OCI-LY3 (cell line): ENCODE data around the gene ALDH1B1.

ENCODE experiments used
- H2AFZ ChIP-seq: fragments of 200-600, 300-600 bp; shearing (Covaris generic); 2 replicates; pipeline ENCODE4 v1.6.0; 2014; ENCODE audit warnings: antibody characterized with exemption, low read depth, low read length
- H3K27ac ChIP-seq: fragments of 200-600, 300-600 bp; sonication (generic); 2 replicates; pipeline ENCODE4 v1.5.1; 2014; ENCODE audit warnings: mild to moderate bottlenecking, low read length, moderate library complexity, mixed read lengths
- H3K27me3 ChIP-seq: fragments of 200-600, 300-600 bp; sonication (generic); 2 replicates; pipeline ENCODE4 v1.6.1; 2014; ENCODE audit warnings: low read depth, low read length, mixed read lengths
- H3K36me3 ChIP-seq: fragments of 200-600, 300-600 bp; sonication (generic); replicated peaks from 2 replicates; pipeline ENCODE3; 2014; ENCODE audit warnings: low read depth, low read length, mixed read lengths
- H3K4me1 ChIP-seq: fragments of 300-600, 200-600 bp; sonication (generic); 2 replicates; pipeline ENCODE4 v1.6.1; 2014; ENCODE audit warnings: low read length, mixed read lengths
- H3K4me2 ChIP-seq: fragments of 200-600, 300-600 bp; sonication (generic); 2 replicates; pipeline ENCODE4 v1.6.1; 2014; ENCODE audit warnings: low read length, mixed read lengths
- H3K4me3 ChIP-seq: fragments of 300-600, 200-600 bp; sonication (generic); 2 replicates; pipeline ENCODE4 v1.5.1; 2014; ENCODE audit warnings: antibody characterized with exemption, mild to moderate bottlenecking, low read length, moderate library complexity
- H3K79me2 ChIP-seq: fragments of 300-600, 200-600 bp; shearing (Covaris generic); 2 replicates; pipeline ENCODE4 v1.6.1; 2014; ENCODE audit warnings: mild to moderate bottlenecking, low read length, mixed read lengths
- H3K9ac ChIP-seq: fragments of 300-600, 200-600 bp; shearing (Covaris generic); 2 replicates; pipeline ENCODE4 v1.6.0; 2014; ENCODE audit warnings: mild to moderate bottlenecking, low read length, moderate library complexity
- H3K9me3 ChIP-seq: fragments of 200-600, 300-600 bp; shearing (Covaris generic); 2 replicates; pipeline ENCODE4 v1.6.1; 2014; ENCODE audit warnings: low read length, mixed read lengths; ENCODE audit not compliant: insufficient read depth
- H4K20me1 ChIP-seq: fragments of 200-600, 300-600 bp; sonication (generic); 2 replicates; pipeline ENCODE4 v1.6.1; 2016; ENCODE audit warnings: low read length, mixed read lengths; ENCODE audit not compliant: insufficient read depth
- EZH2phosphoT487 ChIP-seq: fragments of 200-600 bp; shearing (Covaris generic); IDR thresholded peaks from 2 replicates; pipeline ENCODE4 v1.6.1; 2018; ENCODE audit warnings: antibody characterized with exemption, mixed run types, low read depth
- TF ChIP-seq, protein P1 (sequence below): fragments of 200-600, 300-600 bp; sonication (generic); IDR thresholded peaks from 2 replicates; pipeline ENCODE4 v1.5.1; 2014; ENCODE audit warnings: antibody characterized with exemption, low read length, low read depth

Gene ALDH1B1

GRCh38 chr9:38423973-38424843, 31.7 kb downstream of the ALDH1B1 start, which contains the start of gene IGFBPL1:
Gene IGFBPL1, minus strand, starts transcription at chr9:38424454. Its CDS starts 30 bp downstream, at chr9:38424424.
- H3K36me3 ChIP-seq: no peaks in the 10 kb centered on the region
- H4K20me1 ChIP-seq: no peaks in the 10 kb centered on the region
- no peak within 1 kb of the TSS for H3K4me2 ChIP-seq
- H3K27ac ChIP-seq: no peak within 1 kb of the TSS
- no peaks in the 10 kb centered on the region for H3K79me2 ChIP-seq
- TF ChIP-seq, protein P1, sequence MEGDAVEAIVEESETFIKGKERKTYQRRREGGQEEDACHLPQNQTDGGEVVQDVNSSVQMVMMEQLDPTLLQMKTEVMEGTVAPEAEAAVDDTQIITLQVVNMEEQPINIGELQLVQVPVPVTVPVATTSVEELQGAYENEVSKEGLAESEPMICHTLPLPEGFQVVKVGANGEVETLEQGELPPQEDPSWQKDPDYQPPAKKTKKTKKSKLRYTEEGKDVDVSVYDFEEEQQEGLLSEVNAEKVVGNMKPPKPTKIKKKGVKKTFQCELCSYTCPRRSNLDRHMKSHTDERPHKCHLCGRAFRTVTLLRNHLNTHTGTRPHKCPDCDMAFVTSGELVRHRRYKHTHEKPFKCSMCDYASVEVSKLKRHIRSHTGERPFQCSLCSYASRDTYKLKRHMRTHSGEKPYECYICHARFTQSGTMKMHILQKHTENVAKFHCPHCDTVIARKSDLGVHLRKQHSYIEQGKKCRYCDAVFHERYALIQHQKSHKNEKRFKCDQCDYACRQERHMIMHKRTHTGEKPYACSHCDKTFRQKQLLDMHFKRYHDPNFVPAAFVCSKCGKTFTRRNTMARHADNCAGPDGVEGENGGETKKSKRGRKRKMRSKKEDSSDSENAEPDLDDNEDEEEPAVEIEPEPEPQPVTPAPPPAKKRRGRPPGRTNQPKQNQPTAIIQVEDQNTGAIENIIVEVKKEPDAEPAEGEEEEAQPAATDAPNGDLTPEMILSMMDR: no peak
- TF ChIP-seq EZH2phosphoT487: no peak
- no peak within 1 kb of the TSS for H2AFZ ChIP-seq
- H3K4me3 ChIP-seq: no peak within 1 kb of the TSS
- peaks cover 9% of the 10 kb centered on the region for H3K27me3 ChIP-seq
- H3K9ac ChIP-seq: no peak within 1 kb of the TSS
- no peaks in the 10 kb centered on the region for H3K4me1 ChIP-seq
- H3K9me3 ChIP-seq: no peaks in the 10 kb centered on the region

- H3K4me3 ChIP-seq: no peak overlapping the region
- TF ChIP-seq EZH2phosphoT487: no peak
- TF ChIP-seq, protein P1: no peak
- no peak overlapping the region for H3K4me2 ChIP-seq
Measured at GRCh38 chr9:38424918-38425317, 32.4 kb downstream of the ALDH1B1 start.

GRCh38 chr9:38428062-38428461, 35.6 kb downstream of the ALDH1B1 start:
- Histone ChIP-seq H3K4me1 (no peaks in the 10 kb centered on the region), H3K4me3 (no peak overlapping the region), H3K27ac (no peak overlapping the region), H3K27me3 (peaks cover 9% of the 10 kb centered on the region), H3K79me2 (no peaks in the 10 kb centered on the region), H3K9me3 (no peaks in the 10 kb centered on the region), H3K4me2 (no peak overlapping the region), H2AFZ (no peak overlapping the region), H4K20me1 (no peaks in the 10 kb centered on the region), H3K36me3 (no peaks in the 10 kb centered on the region), H3K9ac (no peak overlapping the region)
- TF ChIP-seq EZH2phosphoT487: no peak
- TF ChIP-seq, protein P1: no peak

More at GRCh38 chr9:38424918-38425317, 32.4 kb downstream of the ALDH1B1 start:
- Histone ChIP-seq H3K79me2 (no peaks in the 10 kb centered on the region), H4K20me1 (no peaks in the 10 kb centered on the region), H3K9ac (no peak overlapping the region), H3K27me3 (peaks cover 9% of the 10 kb centered on the region), H3K27ac (no peak overlapping the region), H3K9me3 (no peaks in the 10 kb centered on the region), H3K36me3 (no peaks in the 10 kb centered on the region), H2AFZ (no peak overlapping the region), H3K4me1 (no peaks in the 10 kb centered on the region)

DNA sequence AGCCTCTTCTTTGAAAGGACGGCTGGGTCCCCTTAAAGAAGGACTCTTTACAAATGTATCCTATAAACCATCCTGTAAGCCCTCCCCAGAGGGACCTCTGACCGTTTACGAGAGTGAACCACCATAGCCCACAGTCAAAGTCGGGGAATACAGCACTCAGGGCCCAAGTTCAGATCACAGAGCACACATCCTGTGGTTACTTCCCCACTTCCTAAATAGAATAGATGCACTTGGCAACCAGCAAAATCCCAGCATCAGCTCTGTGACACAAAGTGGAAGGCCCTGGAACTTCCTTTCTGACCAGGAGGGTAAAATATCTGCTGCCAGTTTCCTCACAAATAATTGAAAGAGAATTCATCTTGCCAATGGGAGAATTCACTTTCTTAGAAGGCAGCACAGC, 38.6 kb downstream of the ALDH1B1 start:
- Histone ChIP-seq H3K4me1 (no peaks in the 10 kb centered on the region), H3K27ac (no peak overlapping the region), H4K20me1 (no peaks in the 10 kb centered on the region), H2AFZ (no peak overlapping the region), H3K36me3 (no peaks in the 10 kb centered on the region), H3K9me3 (no peaks in the 10 kb centered on the region), H3K9ac (no peak overlapping the region), H3K4me3 (no peak overlapping the region), H3K27me3 (peaks cover 9% of the 10 kb centered on the region), H3K79me2 (no peaks in the 10 kb centered on the region), H3K4me2 (no peak overlapping the region)
- no peak for TF ChIP-seq EZH2phosphoT487
- TF ChIP-seq, protein P1: no peak
